ENCODE results near the gene LRMDA. TPM values are rescaled to one million over a fixed set of nuclear protein-coding genes. Genes with fewer than 3 reads are reported as not detected.

The LRMDA gene
- total and polyA plus RNA-seq, 2 of the 13 experiments (the other 11 are each of a cell fraction or from before 2014, with no cell fraction given) = 13.4 to 22.0 TPM

GRCh38 chr10:75495434-75496190 lies 64.2 kb downstream of the LRMDA start (continued):
- TF ChIP-seq ATF2 (CRISPR knock-in tag; IDR thresholded peaks at IDR 0.05) (peak; percentile 14; the same call in 1 of the 2 replicates), FOXP4 (CRISPR knock-in tag; IDR thresholded peaks at IDR 0.05) (peak; percentile 48), MIXL1 (CRISPR knock-in tag; IDR thresholded peaks at IDR 0.05) (no peak), ZFP91 (CRISPR knock-in tag; IDR thresholded peaks at IDR 0.05; ENCODE audit: borderline replicate concordance) (no peak), NFKB2 (CRISPR knock-in tag; IDR thresholded peaks at IDR 0.05; ENCODE audit: borderline replicate concordance) (no peak), ZNF674 (CRISPR knock-in tag; IDR thresholded peaks at IDR 0.05; ENCODE audit: low read depth) (no peak), NFRKB (IDR thresholded peaks at IDR 0.05) (no peak), ZNF33A (CRISPR knock-in tag; IDR thresholded peaks at IDR 0.05; ENCODE audit: borderline replicate concordance) (no peak; the same call in 1 of the 2 replicates), RFXANK (CRISPR knock-in tag; IDR thresholded peaks at IDR 0.05) (no peak), DRAP1 (CRISPR knock-in tag; IDR thresholded peaks at IDR 0.05) (peak; percentile 38; the same call in 1 of the 2 replicates), ZNF10 (CRISPR knock-in tag; IDR thresholded peaks at IDR 0.05; ENCODE audit: borderline replicate concordance, low read depth) (no peak), SRF (IDR thresholded peaks at IDR 0.05; ENCODE audit: low read depth, low read length) (peak; percentile 83), ZNF251 (CRISPR knock-in tag; IDR thresholded peaks at IDR 0.05) (no peak), NFYC (CRISPR knock-in tag; IDR thresholded peaks at IDR 0.05) (no peak), ZBTB1 (CRISPR knock-in tag; IDR thresholded peaks at IDR 0.05; ENCODE audit: borderline replicate concordance) (no peak), SOX5 (CRISPR knock-in tag; IDR thresholded peaks at IDR 0.05; ENCODE audit: borderline replicate concordance) (peak; percentile 52; the same call in 1 of the 2 replicates), NFATC3 (CRISPR knock-in tag; IDR thresholded peaks at IDR 0.05) (no peak), FOSL1 (CRISPR knock-in tag; IDR thresholded peaks at IDR 0.05; ENCODE audit: borderline replicate concordance) (no peak), NFYB (CRISPR knock-in tag; IDR thresholded peaks at IDR 0.05) (no peak), ARHGAP35 (CRISPR knock-in tag; IDR thresholded peaks at IDR 0.05; ENCODE audit: borderline replicate concordance) (no peak), ZNF83 (CRISPR knock-in tag; IDR thresholded peaks at IDR 0.05; ENCODE audit: borderline replicate concordance) (no peak), IKZF4 (CRISPR knock-in tag; IDR thresholded peaks at IDR 0.05; ENCODE audit: borderline replicate concordance, low read depth, not compliant biosample characterization) (no peak), TBL1XR1 (IDR thresholded peaks at IDR 0.05; ENCODE audit: borderline replicate concordance, low read length, partially characterized antibody) (no peak), ZNF7 (CRISPR knock-in tag; IDR thresholded peaks at IDR 0.05) (no peak), STAT5B (CRISPR knock-in tag; IDR thresholded peaks at IDR 0.05) (no peak)

All from HepG2 (cell line).